Ovary (tissue), 9 donors: Measurements from ENCODE around the gene SMAD2. TPM values are rescaled to one million over a fixed set of nuclear protein-coding genes. Genes with fewer than 3 reads are reported as not detected.

Experiments used
- polyA plus RNA-seq, 2 donors: library from polyadenylated mRNA; stranded (reverse); fragments of 200-250 nt in 1 of 2; fragments of 350-450 nt in 1 of 2; fragmentation: Illumina TruSeq in 1 of 2; extraction: RNeasy Lipid Tissue Mini Kit (QIAGEN cat#74804) in 1 of 2; gene quantifications; one replicate each; pipeline ENCODE4 v1.2.3, GENCODE V29; 2013 to 2014
- small RNA-seq: library from RNA; depleted of rRNA; stranded (forward); fragments of <200 nt; gene quantifications from one replicate; pipeline ENCODE3, GENCODE V24; 2016
- total RNA-seq, 7 donors: library from RNA; depleted of rRNA in 2 of 7; stranded (reverse); fragments of >200 nt in 2 of 7; fragmentation: NEBNext Ultra II Directional in 3 of 7; extraction: Animal tissue kit (Norgen Biotek cat#: 25700) in 3 of 7; gene quantifications; one replicate each; pipeline versions ENCODE4 v1.1.0 to v1.2.4, GENCODE V29; 2016 to 2023
- donor health status: DM: no; HTN: no; CAD: no; lungs with moderate emphysema.
- donor health status: DM: no; HTN: no; CAD: no.
- donor health status: Bipolar disorder and iron deficiency.
- donor health status: DM: yes; HTN: yes; CAD: no.
- donor health status: DM: no; HTN: no; CAD: no.
- donor health status: DM: yes; HTN: yes; CAD: no.

SMAD2 gene
- total and polyA plus RNA-seq, 9 donors: 27.9 to 160 (median 130) TPM

Small RNA genes lying within 50 kb of the gene (small RNA-seq; reads per million reads assigned to genes)
- gene AC120349.2 (not detected), gene MTCO2P2 (not detected)
